ENCODE results near the gene TMEM53. TPM values are rescaled to one million over a fixed set of nuclear protein-coding genes. Genes with fewer than 3 reads are reported as not detected.

The TMEM53 gene
- total and polyA plus RNA-seq, 2 of the 8 experiments (the other 6 are each of a cell fraction or from before 2014, with no cell fraction given) = 6.7 to 27.9 TPM

GRCh38 chr1:44662683-44663030 is 11.6 kb downstream of the TMEM53 start (continued):
- TF ChIP-seq, protein P1, sequence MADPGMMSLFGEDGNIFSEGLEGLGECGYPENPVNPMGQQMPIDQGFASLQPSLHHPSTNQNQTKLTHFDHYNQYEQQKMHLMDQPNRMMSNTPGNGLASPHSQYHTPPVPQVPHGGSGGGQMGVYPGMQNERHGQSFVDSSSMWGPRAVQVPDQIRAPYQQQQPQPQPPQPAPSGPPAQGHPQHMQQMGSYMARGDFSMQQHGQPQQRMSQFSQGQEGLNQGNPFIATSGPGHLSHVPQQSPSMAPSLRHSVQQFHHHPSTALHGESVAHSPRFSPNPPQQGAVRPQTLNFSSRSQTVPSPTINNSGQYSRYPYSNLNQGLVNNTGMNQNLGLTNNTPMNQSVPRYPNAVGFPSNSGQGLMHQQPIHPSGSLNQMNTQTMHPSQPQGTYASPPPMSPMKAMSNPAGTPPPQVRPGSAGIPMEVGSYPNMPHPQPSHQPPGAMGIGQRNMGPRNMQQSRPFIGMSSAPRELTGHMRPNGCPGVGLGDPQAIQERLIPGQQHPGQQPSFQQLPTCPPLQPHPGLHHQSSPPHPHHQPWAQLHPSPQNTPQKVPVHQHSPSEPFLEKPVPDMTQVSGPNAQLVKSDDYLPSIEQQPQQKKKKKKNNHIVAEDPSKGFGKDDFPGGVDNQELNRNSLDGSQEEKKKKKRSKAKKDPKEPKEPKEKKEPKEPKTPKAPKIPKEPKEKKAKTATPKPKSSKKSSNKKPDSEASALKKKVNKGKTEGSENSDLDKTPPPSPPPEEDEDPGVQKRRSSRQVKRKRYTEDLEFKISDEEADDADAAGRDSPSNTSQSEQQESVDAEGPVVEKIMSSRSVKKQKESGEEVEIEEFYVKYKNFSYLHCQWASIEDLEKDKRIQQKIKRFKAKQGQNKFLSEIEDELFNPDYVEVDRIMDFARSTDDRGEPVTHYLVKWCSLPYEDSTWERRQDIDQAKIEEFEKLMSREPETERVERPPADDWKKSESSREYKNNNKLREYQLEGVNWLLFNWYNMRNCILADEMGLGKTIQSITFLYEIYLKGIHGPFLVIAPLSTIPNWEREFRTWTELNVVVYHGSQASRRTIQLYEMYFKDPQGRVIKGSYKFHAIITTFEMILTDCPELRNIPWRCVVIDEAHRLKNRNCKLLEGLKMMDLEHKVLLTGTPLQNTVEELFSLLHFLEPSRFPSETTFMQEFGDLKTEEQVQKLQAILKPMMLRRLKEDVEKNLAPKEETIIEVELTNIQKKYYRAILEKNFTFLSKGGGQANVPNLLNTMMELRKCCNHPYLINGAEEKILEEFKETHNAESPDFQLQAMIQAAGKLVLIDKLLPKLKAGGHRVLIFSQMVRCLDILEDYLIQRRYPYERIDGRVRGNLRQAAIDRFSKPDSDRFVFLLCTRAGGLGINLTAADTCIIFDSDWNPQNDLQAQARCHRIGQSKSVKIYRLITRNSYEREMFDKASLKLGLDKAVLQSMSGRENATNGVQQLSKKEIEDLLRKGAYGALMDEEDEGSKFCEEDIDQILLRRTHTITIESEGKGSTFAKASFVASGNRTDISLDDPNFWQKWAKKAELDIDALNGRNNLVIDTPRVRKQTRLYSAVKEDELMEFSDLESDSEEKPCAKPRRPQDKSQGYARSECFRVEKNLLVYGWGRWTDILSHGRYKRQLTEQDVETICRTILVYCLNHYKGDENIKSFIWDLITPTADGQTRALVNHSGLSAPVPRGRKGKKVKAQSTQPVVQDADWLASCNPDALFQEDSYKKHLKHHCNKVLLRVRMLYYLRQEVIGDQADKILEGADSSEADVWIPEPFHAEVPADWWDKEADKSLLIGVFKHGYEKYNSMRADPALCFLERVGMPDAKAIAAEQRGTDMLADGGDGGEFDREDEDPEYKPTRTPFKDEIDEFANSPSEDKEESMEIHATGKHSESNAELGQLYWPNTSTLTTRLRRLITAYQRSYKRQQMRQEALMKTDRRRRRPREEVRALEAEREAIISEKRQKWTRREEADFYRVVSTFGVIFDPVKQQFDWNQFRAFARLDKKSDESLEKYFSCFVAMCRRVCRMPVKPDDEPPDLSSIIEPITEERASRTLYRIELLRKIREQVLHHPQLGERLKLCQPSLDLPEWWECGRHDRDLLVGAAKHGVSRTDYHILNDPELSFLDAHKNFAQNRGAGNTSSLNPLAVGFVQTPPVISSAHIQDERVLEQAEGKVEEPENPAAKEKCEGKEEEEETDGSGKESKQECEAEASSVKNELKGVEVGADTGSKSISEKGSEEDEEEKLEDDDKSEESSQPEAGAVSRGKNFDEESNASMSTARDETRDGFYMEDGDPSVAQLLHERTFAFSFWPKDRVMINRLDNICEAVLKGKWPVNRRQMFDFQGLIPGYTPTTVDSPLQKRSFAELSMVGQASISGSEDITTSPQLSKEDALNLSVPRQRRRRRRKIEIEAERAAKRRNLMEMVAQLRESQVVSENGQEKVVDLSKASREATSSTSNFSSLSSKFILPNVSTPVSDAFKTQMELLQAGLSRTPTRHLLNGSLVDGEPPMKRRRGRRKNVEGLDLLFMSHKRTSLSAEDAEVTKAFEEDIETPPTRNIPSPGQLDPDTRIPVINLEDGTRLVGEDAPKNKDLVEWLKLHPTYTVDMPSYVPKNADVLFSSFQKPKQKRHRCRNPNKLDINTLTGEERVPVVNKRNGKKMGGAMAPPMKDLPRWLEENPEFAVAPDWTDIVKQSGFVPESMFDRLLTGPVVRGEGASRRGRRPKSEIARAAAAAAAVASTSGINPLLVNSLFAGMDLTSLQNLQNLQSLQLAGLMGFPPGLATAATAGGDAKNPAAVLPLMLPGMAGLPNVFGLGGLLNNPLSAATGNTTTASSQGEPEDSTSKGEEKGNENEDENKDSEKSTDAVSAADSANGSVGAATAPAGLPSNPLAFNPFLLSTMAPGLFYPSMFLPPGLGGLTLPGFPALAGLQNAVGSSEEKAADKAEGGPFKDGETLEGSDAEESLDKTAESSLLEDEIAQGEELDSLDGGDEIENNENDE (IDR thresholded peaks at IDR 0.05; ENCODE audit: insufficient replicate concordance, low read length) = no peak
- TF ChIP-seq HDAC2 (IDR thresholded peaks at IDR 0.05; ENCODE audit: borderline replicate concordance in 1 of 2, low read depth in 2 of 2, low read length in 2 of 2) (no peak), SUZ12 (IDR thresholded peaks at IDR 0.05; ENCODE audit: low read length) (no peak), NRF1 (IDR thresholded peaks at IDR 0.05; ENCODE audit: low read depth, low read length) (no peak), TEAD4 (IDR thresholded peaks at IDR 0.05; ENCODE audit: low read depth, low read length) (no peak), SIX5 (IDR thresholded peaks at IDR 0.05; ENCODE audit: low read depth, low read length) (no peak), GTF2F1 (IDR thresholded peaks at IDR 0.05; ENCODE audit: borderline replicate concordance, low read depth, low read length) (no peak), SP2 (IDR thresholded peaks at IDR 0.05; ENCODE audit: low read length) (no peak), NANOG (IDR thresholded peaks at IDR 0.05; ENCODE audit: insufficient read depth, low read depth, low read length, poor library complexity, severe bottlenecking) (no peak), USF2 (IDR thresholded peaks at IDR 0.05; ENCODE audit: low read length) (no peak)

Data from H1 (cell line).